RWPE2 (cell line): ENCODE data around the gene TSFM.
"Not testable (repeated sequence)": the region's sequence is repeated elsewhere in the genome, so short reads cannot be mapped to it uniquely, and the experiment has no call there.

Experiments used
- ATAC-seq: fragments of 200-7000 bp; cut with Tn5 transposase; 3 replicates; pipeline ENCODE4 v1.9.1; 2021; ENCODE audit warnings: low read depth
- DNase-seq: peaks from one replicate; pipeline ENCODE4 v3.0.0-alpha.2; 2020; ENCODE audit warnings: low spot score
- H3K27ac ChIP-seq: fragments of 450-650 bp; 2 replicates; pipeline ENCODE4 v1.5.1; 2017; ENCODE audit warnings: mild to moderate bottlenecking; ENCODE audit not compliant: poor library complexity, severe bottlenecking
- H3K27me3 ChIP-seq: fragments of 250-450 bp; sonication (Bioruptor Pico); 2 replicates; pipeline ENCODE4 v1.5.1; 2021; ENCODE audit warnings: mild to moderate bottlenecking, moderate library complexity; ENCODE audit not compliant: insufficient read depth, poor library complexity, severe bottlenecking
- H3K36me3 ChIP-seq: fragments of 250-450 bp; sonication (Bioruptor Pico); 2 replicates; pipeline ENCODE4 v1.5.1; 2020; ENCODE audit warnings: low read depth, mild to moderate bottlenecking, moderate library complexity
- H3K4me1 ChIP-seq: fragments of 250-450 bp; sonication (Bioruptor Pico); 2 replicates; pipeline ENCODE4 v1.5.1; 2021; ENCODE audit warnings: mild to moderate bottlenecking, moderate library complexity; ENCODE audit not compliant: insufficient read depth, poor library complexity, severe bottlenecking
- H3K4me3 ChIP-seq: fragments of 250-450 bp; sonication (Bioruptor Pico); 2 replicates; pipeline ENCODE4 v1.5.1; 2021; ENCODE audit warnings: mild to moderate bottlenecking, moderate library complexity; ENCODE audit not compliant: severe bottlenecking
- H3K9me3 ChIP-seq: fragments of 250-450 bp; sonication (Bioruptor Pico); 2 replicates; pipeline ENCODE4 v1.5.1; 2021; ENCODE audit warnings: mild to moderate bottlenecking, moderate library complexity; ENCODE audit not compliant: severe bottlenecking
- TF ChIP-seq, protein P1 (sequence below): fragments of 450-650 bp; IDR thresholded peaks from one replicate; pipeline ENCODE4 v1.5.1; 2017; ENCODE audit warnings: mild to moderate bottlenecking, moderate library complexity; ENCODE audit not compliant: poor library complexity, severe bottlenecking

Gene TSFM

DNA sequence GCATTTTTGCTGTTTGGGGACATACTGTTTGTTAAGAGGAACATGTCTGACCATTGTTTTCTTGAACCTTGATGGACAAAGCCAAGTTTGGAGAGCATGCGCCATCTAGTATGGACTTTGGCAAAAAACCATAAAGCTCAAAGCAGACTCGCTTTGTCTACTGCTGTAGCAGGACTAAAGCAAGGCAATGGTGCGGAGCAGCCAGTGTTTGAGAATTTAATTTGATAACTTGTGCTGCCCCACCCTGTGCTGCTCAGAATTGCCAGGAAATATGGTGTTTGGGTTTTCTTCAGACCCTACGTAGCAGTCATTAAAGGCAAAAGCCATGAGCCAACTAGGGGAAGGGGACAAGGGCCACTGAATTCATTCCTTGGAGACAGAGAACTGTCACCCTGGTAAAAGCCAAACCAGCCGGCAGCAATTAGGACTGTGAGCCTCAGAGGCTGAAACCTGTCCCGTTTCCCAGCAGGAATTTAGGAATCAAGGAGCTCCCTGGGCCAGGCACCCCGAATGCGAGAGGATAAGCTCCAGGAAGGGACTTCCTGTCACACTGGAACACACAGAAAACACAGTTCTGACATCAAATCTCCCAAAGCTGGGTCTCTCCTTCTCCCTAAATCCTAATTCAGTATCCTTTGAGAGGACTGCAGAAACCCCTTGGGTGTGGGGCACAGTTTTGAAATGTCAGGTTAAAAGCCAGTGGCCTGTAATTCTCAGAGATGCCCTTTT lies 34.8 kb downstream of the TSFM start:
- ATAC-seq (no peak), DNase-seq (no peak)
- Histone ChIP-seq H3K9me3 (no peaks in the 10 kb centered on the region), H3K4me1 (no peaks in the 10 kb centered on the region), H3K4me3 (no peak overlapping the region), H3K27me3 (no peaks in the 10 kb centered on the region), H3K27ac (no peak overlapping the region), H3K36me3 (peaks cover 3% of the 10 kb centered on the region)
- TF ChIP-seq, protein P1, sequence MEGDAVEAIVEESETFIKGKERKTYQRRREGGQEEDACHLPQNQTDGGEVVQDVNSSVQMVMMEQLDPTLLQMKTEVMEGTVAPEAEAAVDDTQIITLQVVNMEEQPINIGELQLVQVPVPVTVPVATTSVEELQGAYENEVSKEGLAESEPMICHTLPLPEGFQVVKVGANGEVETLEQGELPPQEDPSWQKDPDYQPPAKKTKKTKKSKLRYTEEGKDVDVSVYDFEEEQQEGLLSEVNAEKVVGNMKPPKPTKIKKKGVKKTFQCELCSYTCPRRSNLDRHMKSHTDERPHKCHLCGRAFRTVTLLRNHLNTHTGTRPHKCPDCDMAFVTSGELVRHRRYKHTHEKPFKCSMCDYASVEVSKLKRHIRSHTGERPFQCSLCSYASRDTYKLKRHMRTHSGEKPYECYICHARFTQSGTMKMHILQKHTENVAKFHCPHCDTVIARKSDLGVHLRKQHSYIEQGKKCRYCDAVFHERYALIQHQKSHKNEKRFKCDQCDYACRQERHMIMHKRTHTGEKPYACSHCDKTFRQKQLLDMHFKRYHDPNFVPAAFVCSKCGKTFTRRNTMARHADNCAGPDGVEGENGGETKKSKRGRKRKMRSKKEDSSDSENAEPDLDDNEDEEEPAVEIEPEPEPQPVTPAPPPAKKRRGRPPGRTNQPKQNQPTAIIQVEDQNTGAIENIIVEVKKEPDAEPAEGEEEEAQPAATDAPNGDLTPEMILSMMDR: no peak

DNA sequence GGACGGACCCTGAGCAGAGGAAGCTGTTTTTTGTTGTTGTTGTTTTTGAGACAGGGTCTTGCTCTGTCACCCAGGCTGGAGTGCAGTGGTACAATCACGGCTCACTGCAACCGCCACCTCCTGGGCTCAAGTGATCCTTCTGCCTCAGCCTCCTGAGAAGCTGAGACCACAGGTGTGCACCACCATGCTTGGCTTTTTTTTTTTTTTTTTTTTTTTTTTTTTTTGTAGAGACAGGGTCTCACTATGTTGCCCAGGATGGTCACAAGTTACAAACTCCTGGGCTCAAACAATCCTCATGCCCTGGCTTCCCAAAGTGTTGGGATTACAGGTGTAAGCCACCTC lies 35.4 kb downstream of the TSFM start:
- not testable (repeated sequence) for ATAC-seq, H3K4me1 ChIP-seq, H3K9me3 ChIP-seq, DNase-seq, H3K27me3 ChIP-seq, H3K36me3 ChIP-seq, H3K27ac ChIP-seq, H3K4me3 ChIP-seq

DNA sequence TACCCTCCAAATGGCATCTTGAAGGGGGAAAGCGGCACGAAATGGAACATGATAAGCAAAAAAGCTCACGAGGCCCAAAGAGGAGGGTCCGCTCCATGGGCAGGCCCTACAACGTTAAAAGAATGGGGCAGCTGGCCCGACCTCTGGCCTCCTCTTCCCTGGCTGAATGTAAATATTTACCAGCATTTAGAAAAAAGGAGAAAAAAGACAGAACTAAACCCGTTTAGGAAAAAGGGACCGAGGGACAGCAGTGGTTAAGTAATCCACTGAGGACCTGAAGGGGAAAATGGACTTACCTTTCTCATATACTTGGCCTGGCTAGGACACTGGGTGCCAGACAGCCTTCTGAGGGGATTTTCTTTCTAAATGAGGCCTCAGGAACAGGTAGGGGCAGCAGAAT lies 37.5 kb downstream of the TSFM start:
- H3K4me3 ChIP-seq, DNase-seq, H3K9me3 ChIP-seq, H3K27ac ChIP-seq, ATAC-seq, H3K4me1 ChIP-seq, H3K27me3 ChIP-seq: not testable (repeated sequence)
- peaks cover 25% of the 10 kb centered on the region for H3K36me3 ChIP-seq

DNA sequence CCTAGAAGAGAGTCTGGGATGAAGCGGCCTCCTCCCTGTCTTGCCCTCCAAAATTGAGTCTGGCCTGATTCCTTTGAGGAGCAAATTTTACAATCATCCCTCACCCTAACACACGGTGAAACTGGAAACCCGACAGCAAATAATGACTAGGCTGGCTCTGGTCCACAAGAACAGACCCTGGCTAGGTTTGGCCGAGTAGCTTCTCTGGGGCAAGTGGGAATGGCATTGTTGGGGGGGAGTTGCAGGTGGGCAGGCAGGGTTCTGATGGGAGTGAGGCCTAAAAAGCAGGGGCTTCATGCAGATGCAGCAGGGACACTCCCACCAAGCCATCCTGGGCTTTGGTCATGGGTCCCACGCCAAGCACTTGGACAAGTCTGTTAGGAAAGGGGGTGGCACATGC lies 38.4 kb downstream of the TSFM start:
- H3K9me3 ChIP-seq, H3K4me1 ChIP-seq, DNase-seq, H3K27ac ChIP-seq, H3K4me3 ChIP-seq, H3K27me3 ChIP-seq, ATAC-seq: not testable (repeated sequence)
- H3K36me3 ChIP-seq: peaks cover 34% of the 10 kb centered on the region

DNA sequence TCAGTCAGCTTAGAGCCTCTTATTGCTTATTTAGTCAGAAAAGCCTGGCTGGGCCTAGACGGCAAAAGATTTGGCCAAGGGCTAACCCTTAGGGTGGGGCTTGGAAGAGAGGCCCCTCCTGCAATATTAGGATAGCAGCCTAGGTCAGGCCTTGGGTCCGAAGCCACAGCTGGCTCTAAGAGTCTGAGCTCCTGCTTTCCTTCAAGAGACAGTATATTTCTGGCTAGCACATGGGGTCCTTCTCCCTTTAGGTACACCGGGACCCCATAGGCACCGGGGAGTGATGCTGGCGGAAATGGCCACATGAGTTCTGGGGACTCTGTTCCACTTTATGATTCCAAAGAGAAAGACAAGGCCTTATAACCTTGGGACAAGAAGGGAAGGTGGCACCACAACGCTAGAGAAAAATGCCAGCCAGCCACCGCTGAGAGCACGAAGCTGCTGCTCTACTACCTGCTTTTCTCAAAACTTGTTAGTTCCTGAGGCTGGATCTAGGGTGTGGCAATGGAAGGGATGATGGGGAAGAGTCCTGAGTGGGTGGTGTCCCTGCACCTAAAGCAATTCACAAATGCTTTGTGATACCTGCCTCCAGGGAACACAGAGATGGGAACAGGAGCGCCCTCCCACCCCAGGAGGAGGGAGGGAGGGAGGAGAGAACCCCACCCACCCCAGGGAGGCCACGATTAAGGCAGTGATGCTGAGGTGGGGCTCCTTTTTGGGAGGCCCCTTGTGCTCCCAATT lies 39.1 kb downstream of the TSFM start:
- TF ChIP-seq, protein P1: no peak
- H3K9me3 ChIP-seq: no peaks in the 10 kb centered on the region
- H3K36me3 ChIP-seq: peaks cover 41% of the 10 kb centered on the region

DNA sequence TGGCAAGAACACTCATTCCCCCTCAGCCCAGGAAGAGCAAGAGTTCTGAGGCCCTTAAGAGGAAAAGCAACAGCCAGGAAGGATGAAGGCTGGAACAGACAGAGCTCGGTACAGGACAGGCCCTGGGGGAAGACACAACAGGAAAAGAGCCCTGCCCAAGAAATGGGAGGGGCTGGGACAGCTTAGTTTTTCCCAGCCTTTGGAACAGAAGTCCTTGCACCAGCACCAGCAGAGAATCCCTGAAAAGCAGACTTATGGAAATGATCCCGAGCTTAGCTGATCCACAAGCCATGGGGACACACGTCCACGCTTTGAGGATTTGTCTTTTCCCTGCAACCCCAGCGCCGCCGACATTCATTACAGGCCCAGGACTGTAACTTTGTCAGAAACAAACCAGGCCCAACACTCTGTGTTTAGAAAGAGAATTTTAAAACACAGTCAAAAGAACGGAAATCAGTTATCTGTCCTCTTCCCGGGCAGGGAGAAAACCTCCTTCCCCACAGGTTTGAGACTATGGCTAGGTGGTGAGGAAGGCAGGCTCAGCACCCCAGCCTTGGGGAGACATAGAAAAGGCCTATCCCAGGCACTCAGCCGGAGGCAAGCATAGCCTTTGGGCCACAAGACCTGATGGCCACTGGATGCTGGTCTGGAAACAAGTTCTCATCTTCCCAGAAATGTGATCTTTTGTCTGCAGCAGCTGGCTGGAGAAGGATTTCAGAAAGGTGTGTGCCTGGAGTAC lies 40.0 kb downstream of the TSFM start:
- DNase-seq: no peak
- TF ChIP-seq, protein P1: no peak
- no peak overlapping the region for H3K4me3 ChIP-seq
- peaks cover 50% of the 10 kb centered on the region for H3K36me3 ChIP-seq
- no peak overlapping the region for H3K27ac ChIP-seq
- no peak for ATAC-seq
- no peaks in the 10 kb centered on the region for H3K9me3 ChIP-seq
- no peaks in the 10 kb centered on the region for H3K4me1 ChIP-seq
- H3K27me3 ChIP-seq: no peaks in the 10 kb centered on the region

More for the DNA sequence above, 39.1 kb downstream of the TSFM start:
- DNase-seq (no peak), ATAC-seq (no peak)
- Histone ChIP-seq H3K4me3 (no peak overlapping the region), H3K27me3 (no peaks in the 10 kb centered on the region), H3K27ac (no peak overlapping the region), H3K4me1 (no peaks in the 10 kb centered on the region)
